HG02623 (cell line): Measurements from ENCODE around the gene BTBD6.

Experiments used
- ATAC-seq: cut with Tn5 transposase; IDR thresholded peaks from one replicate; pipeline ENCODE4 v1.9.1; 2021; ENCODE audit warnings: moderate library complexity; ENCODE audit not compliant: unreplicated experiment

The BTBD6 gene

GRCh38 chr14:105248368-105249181, at the start of gene BTBD6:
BTBD6 (plus strand) TSS chr14:105248533; CDS start chr14:105248712, 179 bp downstream.
- peak; percentile 83 for ATAC-seq

DNA sequence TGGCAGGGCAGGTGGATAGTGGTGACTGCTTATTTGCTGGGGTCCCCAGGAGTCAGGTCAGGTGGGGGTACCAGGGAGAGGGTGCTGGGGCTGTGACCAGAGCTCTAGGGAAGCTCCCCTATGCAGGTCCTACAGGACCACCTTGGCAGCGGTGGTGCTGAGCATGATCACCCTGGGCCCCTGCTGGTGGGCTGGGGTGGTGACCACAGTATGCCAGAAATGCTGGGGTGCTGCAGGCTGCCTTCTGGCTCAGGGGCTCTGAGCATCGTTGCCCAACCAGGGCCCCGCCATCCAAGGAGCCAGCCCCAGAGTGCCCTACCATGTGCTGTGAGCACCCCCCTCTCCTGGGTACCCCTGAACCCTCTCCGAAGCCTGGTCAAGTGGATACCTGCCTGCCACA, 49.7 kb upstream of the BTBD6 start:
- no peak for ATAC-seq

DNA sequence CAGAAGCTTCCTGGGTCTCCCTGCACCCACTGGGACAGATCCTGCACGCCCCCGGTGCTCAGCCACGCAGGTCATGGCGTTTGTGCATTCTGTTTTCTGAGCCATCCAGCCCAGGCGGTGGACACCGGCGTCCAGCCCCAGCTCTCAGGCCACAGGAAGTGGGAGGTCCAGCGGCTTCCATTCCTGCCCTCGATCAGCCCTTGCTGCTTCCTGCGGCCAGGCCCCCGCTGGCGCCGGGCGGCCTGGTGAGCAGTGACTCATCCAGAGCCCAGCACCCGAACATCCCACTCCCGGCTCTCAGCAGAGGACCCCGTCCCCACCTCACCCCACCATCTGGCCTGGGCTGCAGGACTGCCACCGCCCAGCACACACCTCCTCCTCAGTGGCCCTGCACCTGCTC, 49.2 kb upstream of the BTBD6 start:
- ATAC-seq: no peak

DNA sequence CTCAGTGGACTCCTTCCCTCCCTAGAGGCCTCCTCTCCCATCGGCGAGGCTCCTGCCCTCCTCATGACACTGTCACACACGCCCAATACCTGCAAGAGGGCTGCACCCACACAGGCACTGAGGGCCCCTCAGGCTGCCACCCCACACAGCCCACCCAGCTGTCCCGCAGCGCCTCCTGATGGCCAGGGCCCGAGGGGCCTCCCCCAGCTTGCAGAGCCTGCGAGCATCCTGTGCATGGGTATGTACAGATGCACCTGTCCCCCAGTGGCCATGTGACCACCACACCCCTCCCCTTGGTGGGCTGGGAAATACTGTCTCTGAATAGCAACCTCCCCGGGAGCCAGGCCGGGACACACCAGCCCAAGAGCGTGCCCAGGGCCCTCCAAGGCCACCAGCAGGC, 48.3 kb upstream of the BTBD6 start:
- ATAC-seq: no peak

GRCh38 chr14:105200641-105201040, 47.7 kb upstream of the BTBD6 start:
- ATAC-seq: no peak

DNA sequence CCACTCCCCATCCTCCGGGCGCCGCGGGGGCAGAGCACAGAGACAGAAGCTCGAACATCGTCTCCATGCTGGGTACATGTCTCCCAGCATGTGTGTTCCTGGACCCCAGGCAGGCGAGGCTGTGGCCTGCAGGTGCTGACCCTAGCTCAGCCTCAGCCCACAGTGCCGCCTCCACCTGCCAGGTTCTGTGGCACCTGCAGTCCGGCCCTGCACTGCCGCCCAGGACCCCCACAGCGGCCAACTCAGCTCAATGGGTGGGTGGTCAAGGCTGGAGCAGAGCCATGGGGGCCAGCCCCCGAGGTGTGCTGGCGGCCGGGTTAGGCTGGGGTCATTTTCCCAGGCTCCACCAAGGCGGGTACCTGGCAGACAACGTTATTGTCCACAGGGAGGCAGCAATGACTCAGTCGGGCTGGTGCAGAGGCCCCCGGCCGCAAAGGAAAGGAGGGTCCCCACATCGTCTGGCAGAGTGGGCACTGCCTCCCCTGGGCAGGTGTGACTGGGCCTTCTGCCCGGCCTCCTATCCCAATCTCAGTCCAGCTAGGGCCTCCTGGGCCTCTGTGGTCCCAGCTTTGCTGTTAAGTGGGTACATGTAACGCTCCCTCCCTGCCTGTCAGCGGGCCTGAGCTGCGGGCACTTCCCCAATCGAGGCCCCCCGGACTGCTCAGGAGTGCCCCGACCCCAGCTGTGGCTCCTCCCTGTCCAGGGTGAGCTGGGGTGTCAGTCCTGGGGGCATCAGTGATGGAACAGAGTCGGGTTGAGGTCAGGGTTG, 47.0 kb upstream of the BTBD6 start:
- no peak for ATAC-seq

DNA sequence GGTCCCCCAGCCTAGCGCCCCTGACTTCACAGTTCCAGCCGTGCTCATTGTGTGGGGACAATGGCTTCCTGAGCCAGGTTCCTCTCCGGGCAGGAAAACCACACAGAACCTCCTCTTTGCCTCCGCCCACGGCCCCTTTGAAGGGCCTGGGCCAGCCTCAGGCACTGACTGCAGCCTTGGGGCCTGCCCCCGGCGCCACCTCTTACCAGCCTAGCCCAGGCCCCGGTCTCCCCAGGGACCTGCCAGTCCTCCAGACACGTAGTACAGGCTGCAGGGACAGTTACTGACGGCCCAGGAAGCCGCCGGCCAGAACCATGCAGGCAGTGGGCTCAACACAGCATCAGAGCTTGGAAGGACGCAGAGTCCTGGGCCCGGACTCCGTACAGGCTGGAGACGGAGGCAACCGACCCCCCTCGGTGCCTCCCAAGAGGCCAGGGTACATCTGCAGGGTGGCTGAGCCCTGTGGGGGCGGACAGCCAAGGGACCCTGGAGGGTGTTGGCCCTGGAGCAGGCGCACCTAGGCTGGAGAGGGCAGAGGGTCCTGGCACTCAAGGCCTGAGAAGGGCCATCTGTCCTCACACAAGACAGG, 46.3 kb upstream of the BTBD6 start:
- ATAC-seq: no peak

DNA sequence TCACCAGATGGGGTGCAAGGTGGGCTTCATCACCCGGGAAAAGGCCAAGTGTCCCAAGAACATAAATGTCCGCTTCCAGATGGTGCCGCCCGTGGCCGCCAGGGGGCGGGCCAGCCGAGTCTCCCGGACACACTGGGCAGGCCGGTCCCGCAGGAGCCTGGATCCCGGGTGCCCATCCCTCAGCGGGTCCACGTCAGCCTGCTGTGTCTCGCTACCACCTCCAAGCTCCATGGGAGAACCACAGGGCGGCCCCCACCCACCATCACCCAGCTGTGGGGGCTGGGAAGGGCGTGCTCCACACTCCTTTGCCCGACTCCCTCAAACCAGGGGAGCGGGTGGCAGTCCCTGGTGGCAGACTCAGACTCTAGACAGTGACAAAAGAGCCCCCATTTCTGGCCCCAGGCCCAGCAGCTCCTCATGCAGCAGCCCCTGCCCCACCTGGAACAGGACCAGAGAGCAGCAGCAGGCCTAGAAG, 45.2 kb upstream of the BTBD6 start:
- ATAC-seq: no peak

DNA sequence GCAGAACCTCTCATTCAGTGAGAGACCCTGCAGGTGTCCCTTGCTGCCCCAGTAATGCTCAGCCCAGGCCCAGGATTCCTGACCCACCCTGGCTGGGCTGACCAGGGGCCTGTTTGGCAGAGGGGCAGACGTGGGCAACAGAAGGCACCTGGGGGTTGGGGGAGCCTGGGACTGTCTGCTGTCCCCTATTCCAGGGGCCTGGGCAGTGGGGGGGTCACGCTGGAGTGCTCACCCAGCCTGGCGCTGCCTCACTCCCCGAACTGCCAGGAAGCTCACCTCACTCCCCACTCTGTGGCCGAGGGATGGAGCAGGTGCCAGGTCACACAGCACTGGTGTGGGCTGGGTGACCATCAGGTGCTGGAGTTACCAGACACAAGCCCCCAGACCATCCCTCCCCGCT, 44.6 kb upstream of the BTBD6 start:
- ATAC-seq: no peak

GRCh38 chr14:105204206-105204930, 44.0 kb upstream of the BTBD6 start:
- no peak for ATAC-seq

- ATAC-seq: no peak
Observed at GRCh38 chr14:105204931-105205672, 43.2 kb upstream of the BTBD6 start.

DNA sequence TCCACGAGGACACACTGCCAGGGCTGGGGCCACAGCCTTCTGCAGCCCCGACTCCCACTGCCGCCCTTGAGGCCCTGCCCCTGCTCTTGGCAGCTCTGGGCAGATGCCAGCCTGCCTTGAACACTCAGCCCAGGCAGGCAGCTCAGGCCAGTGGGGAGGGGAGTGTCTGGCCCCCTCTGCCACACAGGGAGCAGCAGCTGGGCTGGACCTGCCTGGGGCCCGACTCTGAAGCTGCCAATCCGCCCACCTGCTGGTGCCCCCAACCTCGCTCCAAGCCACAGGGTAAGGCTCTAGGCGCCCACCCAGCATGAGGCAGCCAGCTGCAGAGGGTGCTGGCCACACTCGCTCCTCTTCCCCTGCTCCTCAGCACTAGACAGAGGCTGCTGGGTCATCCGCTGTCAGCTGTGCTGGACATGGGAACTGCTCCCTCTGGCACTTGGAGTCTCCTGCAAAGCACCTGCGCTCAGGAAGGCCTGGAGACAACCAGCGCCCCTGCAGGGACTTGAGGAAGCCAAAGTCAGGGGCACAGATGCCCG, 42.6 kb upstream of the BTBD6 start:
- no peak for ATAC-seq

- ATAC-seq: no peak
Observed at GRCh38 chr14:105206873-105207272, 41.5 kb upstream of the BTBD6 start.

GRCh38 chr14:105207460-105207901, 40.9 kb upstream of the BTBD6 start:
- ATAC-seq: no peak

- ATAC-seq: no peak
Observed at GRCh38 chr14:105207996-105208737, 40.2 kb upstream of the BTBD6 start.

DNA sequence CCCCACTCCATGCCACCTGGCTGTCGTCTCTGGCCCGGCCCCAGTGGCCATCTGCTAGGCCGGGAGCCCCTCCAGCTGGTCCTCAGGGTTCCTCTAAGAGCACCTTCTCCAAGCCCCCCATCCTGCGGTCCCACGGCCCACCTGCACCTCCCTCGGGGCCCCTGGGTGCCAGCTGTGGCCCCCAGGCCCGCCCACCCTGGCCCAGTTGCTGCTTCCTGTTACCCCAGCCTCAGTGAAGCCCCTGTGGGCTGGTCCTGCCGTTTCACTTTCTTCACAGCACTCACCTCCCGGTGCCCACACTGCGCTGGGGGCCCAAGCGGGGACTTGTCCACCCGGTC, 39.6 kb upstream of the BTBD6 start:
- no peak for ATAC-seq

DNA sequence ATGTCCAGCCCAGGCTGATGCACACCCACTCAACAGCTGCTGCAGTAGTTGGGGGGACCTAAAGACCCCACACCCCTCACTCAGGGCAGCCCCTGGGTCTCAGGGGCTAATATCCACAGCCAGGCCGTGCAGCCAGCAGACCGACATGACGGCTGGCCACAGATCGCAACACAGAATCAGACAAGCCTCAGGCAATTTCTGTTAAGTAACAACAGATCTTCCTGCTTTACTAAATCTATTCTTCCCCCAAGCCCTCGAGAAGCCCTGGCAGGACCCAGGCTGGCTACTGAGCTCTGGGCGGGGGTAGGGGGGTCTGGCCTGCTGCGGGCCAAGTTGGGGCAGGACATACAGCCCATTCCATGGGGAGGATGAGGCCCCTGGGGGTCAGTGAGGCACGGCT, 39.2 kb upstream of the BTBD6 start:
- ATAC-seq: no peak

DNA sequence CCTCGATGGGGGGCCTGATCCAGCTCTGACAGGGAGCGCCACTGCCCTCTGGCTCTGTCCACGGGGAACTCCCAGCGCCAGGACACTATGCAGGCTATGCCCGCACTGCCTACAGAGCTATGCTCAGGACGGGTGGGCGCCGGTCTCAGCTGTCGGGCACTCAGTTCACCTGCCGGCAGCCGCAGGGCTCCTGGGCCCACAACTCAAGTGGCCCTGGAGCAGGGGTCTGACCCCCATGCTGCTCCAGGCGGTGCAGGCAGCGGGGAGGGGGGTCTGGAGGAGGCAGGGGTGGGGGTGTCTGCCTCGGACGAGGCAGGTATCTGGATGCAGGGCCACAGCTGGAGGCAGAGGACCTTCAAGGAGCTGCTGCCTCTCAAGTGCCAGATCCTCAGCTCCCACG, 38.7 kb upstream of the BTBD6 start:
- ATAC-seq: no peak

DNA sequence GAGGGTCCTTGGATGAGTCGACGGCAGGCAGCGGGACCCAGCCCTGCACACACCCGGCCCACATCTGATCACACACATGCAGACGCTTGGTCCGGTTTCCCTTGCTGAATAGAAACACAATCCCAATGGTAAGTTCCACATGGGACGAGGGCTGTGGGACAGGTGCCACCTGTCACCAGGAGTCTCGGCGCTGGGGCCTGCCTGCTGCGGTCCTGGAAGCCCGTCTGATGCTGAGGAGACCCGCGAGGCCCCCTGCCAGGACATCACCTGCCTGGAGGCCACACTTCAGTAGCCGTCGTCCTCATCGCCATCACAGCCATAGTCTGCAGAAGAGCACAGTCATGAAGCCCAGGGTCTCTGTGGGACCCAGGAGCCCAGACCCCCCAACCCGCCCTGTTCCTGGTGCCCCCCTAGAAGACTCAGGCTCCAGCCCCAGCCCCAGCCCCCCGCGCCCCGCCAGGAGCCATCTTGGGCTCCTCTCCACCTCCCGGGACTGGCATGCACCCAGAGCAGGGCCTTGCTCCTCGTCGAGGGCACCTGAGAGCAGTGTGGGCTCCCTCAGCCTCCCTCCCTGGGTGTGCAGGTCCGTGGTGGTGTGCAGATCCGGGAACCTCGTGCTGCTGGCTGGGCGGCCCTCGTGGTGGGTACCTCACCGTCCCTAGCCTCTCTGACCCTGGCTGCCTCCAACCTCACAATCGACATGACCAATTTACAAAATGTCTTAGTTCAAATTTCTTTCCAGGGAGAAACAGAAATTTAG, 37.9 kb upstream of the BTBD6 start:
- ATAC-seq: no peak
